PC-3 (cell line): ENCODE data around the gene UBXN2A.

Source experiments
- EZH2 ChIP-seq: fragments of 300-600 bp; sonication (generic); IDR thresholded peaks from one replicate; pipeline ENCODE4 v1.6.1; 2017; ENCODE audit warnings: antibody characterized with exemption, mild to moderate bottlenecking, low read length; ENCODE audit not compliant: unreplicated experiment
- TF ChIP-seq, protein P1 (sequence below): fragments of 300-600 bp; sonication (generic); conservative IDR thresholded peaks from 2 replicates; pipeline ENCODE4 v1.5.1; 2017; ENCODE audit warnings: antibody characterized with exemption, low read depth, mild to moderate bottlenecking, low read length

DNA sequence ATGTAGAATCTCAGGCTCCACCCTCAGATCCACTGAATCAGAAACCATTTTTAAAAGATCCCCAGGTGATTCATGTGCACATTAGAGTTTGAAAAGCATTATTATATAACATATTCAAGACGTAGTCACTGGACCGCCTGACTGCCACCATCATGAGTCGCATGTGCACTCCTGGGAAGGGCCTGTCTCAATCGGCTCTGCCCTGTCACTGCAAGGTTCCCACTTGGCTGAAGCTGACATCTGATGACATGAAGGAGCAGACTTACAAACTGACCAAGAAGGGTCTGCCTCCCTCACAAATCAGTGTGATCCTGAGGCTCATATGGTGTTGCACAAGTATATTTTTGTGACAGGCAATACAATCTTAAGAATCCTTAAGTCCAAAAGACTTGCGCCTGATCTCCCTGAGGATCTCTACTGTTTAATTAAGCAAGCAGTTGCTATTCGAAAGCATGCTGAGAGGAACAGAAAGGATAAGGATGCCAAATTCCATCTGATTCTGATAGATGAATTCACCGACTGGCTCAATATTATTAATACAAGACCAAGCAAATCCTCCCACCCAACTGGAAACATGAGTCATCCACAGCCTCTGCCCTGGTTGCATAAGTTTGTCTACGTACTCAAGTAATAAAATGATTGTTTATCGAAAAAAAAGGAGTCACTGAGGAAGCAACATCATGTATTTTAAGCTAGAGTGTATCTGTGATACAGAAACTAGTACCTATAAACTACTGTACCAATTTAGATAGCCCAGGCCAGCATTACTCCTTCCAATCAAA, 39.5 kb upstream of the UBXN2A start:
- TF ChIP-seq, protein P1, sequence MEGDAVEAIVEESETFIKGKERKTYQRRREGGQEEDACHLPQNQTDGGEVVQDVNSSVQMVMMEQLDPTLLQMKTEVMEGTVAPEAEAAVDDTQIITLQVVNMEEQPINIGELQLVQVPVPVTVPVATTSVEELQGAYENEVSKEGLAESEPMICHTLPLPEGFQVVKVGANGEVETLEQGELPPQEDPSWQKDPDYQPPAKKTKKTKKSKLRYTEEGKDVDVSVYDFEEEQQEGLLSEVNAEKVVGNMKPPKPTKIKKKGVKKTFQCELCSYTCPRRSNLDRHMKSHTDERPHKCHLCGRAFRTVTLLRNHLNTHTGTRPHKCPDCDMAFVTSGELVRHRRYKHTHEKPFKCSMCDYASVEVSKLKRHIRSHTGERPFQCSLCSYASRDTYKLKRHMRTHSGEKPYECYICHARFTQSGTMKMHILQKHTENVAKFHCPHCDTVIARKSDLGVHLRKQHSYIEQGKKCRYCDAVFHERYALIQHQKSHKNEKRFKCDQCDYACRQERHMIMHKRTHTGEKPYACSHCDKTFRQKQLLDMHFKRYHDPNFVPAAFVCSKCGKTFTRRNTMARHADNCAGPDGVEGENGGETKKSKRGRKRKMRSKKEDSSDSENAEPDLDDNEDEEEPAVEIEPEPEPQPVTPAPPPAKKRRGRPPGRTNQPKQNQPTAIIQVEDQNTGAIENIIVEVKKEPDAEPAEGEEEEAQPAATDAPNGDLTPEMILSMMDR = no peak
- no peak for TF ChIP-seq EZH2
